HepG2 (cell line): Measurements from ENCODE around the gene KRTAP5-4. TPM values are rescaled to one million over a fixed set of nuclear protein-coding genes. Genes with fewer than 3 reads are reported as not detected.
A peak's percentile ranks its signal among the peaks of the same experiment; 100 is the strongest.

ENCODE experiments used
- CBX5 ChIP-seq: sonication (generic); formaldehyde crosslinking; IDR thresholded peaks from 2 replicates; pipeline ENCODE4 v1.4.0; 2020; ENCODE audit warnings: missing genetic modification reagents, borderline replicate concordance
- GABPB1 ChIP-seq: IDR thresholded peaks from 2 replicates; pipeline ENCODE4 v1.6.1; 2016; ENCODE audit warnings: mild to moderate bottlenecking, missing genetic modification reagents, moderate library complexity, missing compliant biosample characterization
- GPN1 ChIP-seq: sonication (generic); formaldehyde crosslinking; IDR thresholded peaks from 2 replicates; pipeline ENCODE4 v1.5.1; 2020; ENCODE audit warnings: missing genetic modification reagents, borderline replicate concordance
- HNRNPLL ChIP-seq: fragments of 200-400 bp; formaldehyde crosslinking; IDR thresholded peaks from 2 replicates; pipeline ENCODE4 v1.6.1; 2017; ENCODE audit warnings: mild to moderate bottlenecking, low read depth, low read length; ENCODE audit not compliant: poor library complexity, severe bottlenecking
- HOXA7 ChIP-seq: sonication (generic); formaldehyde crosslinking; IDR thresholded peaks from 2 replicates; pipeline ENCODE4 v1.8.1; 2022; ENCODE audit warnings: mild to moderate bottlenecking, missing genetic modification reagents, moderate library complexity
- NR1H2 ChIP-seq: sonication (generic); formaldehyde crosslinking; IDR thresholded peaks from 2 replicates; pipeline ENCODE4 v1.8.1; 2022; ENCODE audit warnings: low read depth, missing genetic modification reagents, borderline replicate concordance
- NRL ChIP-seq: sonication (generic); formaldehyde crosslinking; IDR thresholded peaks from 2 replicates; pipeline ENCODE4 v1.5.0; 2020; ENCODE audit warnings: missing genetic modification reagents, mild to moderate bottlenecking, moderate library complexity, borderline replicate concordance
- PAF1 ChIP-seq: IDR thresholded peaks from 2 replicates; pipeline ENCODE4 v1.6.1; 2016; ENCODE audit warnings: missing genetic modification reagents, missing compliant biosample characterization
- RBM39 ChIP-seq: fragments of 200-400 bp; formaldehyde crosslinking; IDR thresholded peaks from one replicate; pipeline ENCODE4 v1.6.1; 2018; ENCODE audit warnings: antibody characterized with exemption, mild to moderate bottlenecking, low read depth, low read length; ENCODE audit not compliant: poor library complexity, severe bottlenecking
- SNAPC4 ChIP-seq: sonication (generic); formaldehyde crosslinking; IDR thresholded peaks from 2 replicates; pipeline ENCODE4 v1.4.0; 2020; ENCODE audit warnings: mild to moderate bottlenecking, missing genetic modification reagents
- SNAPC5 ChIP-seq: sonication (generic); formaldehyde crosslinking; IDR thresholded peaks from 2 replicates; pipeline ENCODE4 v1.8.1; 2023; ENCODE audit warnings: mild to moderate bottlenecking, missing genetic modification reagents, borderline replicate concordance
- TERF1 ChIP-seq: sonication (generic); formaldehyde crosslinking; IDR thresholded peaks from 2 replicates; pipeline ENCODE4 v1.8.0; 2022; ENCODE audit warnings: mild to moderate bottlenecking, missing genetic modification reagents, moderate library complexity
- TFAP4 ChIP-seq: sonication (generic); IDR thresholded peaks from 2 replicates; pipeline ENCODE4 v1.6.1; 2016; ENCODE audit warnings: low read depth, borderline replicate concordance
- ZBTB7B ChIP-seq: sonication (generic); formaldehyde crosslinking; IDR thresholded peaks from 2 replicates; pipeline ENCODE4 v1.4.0; 2020; ENCODE audit warnings: missing genetic modification reagents
- ZEB1 ChIP-seq: IDR thresholded peaks from 2 replicates; pipeline ENCODE4 v1.6.1; 2012; ENCODE audit warnings: mild to moderate bottlenecking, low read depth, inconsistent platforms; ENCODE audit not compliant: insufficient replicate concordance
- ZFX ChIP-seq: sonication (generic); formaldehyde crosslinking; IDR thresholded peaks from 2 replicates; pipeline ENCODE4 v1.4.0; 2020; ENCODE audit warnings: mild to moderate bottlenecking, low read depth, missing genetic modification reagents, moderate library complexity
- ZNF143 ChIP-seq: sonication (generic); formaldehyde crosslinking; IDR thresholded peaks from 2 replicates; pipeline ENCODE4 v1.4.0; 2020; ENCODE audit warnings: missing genetic modification reagents
- ZNF503 ChIP-seq: sonication (generic); formaldehyde crosslinking; IDR thresholded peaks from 2 replicates; pipeline ENCODE4 v1.4.0; 2020; ENCODE audit warnings: missing genetic modification reagents
- ZNF563 ChIP-seq: sonication (generic); formaldehyde crosslinking; IDR thresholded peaks from 2 replicates; pipeline ENCODE4 v1.8.0; 2022; ENCODE audit warnings: mild to moderate bottlenecking, moderate library complexity, missing genetic modification reagents
- ZNF615 ChIP-seq: sonication (generic); formaldehyde crosslinking; IDR thresholded peaks from 2 replicates; pipeline ENCODE4 v1.5.0; 2020; ENCODE audit warnings: mild to moderate bottlenecking, missing genetic modification reagents, borderline replicate concordance
- ZNF644 ChIP-seq: IDR thresholded peaks from 2 replicates; pipeline ENCODE4 v1.6.1; 2016; ENCODE audit warnings: low read depth
- ZNF883 ChIP-seq: sonication (generic); formaldehyde crosslinking; IDR thresholded peaks from 2 replicates; pipeline ENCODE4 v1.5.1; 2020; ENCODE audit warnings: mild to moderate bottlenecking, missing genetic modification reagents; ENCODE audit errors: not compliant biosample characterization
- polyA plus RNA-seq, 8 experiments: library from polyadenylated mRNA; depleted of rRNA in 3 of 8; stranded (reverse) in 7 of 8; unstranded in 1 of 8; fragments of >200 nt; fragmentation: Illumina TruSeq in 4 of 8; extraction: Trizol in 4 of 8; gene quantifications; 2 replicates each; pipeline versions ENCODE4 v1.2.1 to v1.2.3, GENCODE V29; 2011 to 2016; ENCODE audit warnings: low read depth in 4 of 8, missing spikeins in 1 of 8, mixed read lengths in 1 of 8; ENCODE audit not compliant: insufficient read depth in 1 of 8
- total RNA-seq, 5 experiments: library from RNA; depleted of rRNA; stranded (reverse); fragments of >200 nt; fragmentation: Illumina TruSeq; extraction: Trizol; gene quantifications; 2 replicates each; pipeline ENCODE4 v1.2.3, GENCODE V29; 2016; ENCODE audit warnings: low read depth in 1 of 5

Gene KRTAP5-4
- total and polyA plus RNA-seq, 2 of the 13 experiments (the other 11 are each of a cell fraction or from before 2014, with no cell fraction given) = not detected

GRCh38 chr11:1573903-1574237 lies 48.1 kb downstream of the KRTAP5-4 start (continued):
- TF ChIP-seq SNAPC4 (no peak), ZNF883 (no peak), ZNF563 (CRISPR knock-in tag) (peak; percentile 42; the same call in 1 of the 2 replicates), CBX5 (CRISPR knock-in tag) (no peak), ZBTB7B (no peak; the same call in 1 of the 2 replicates), SNAPC5 (CRISPR knock-in tag) (no peak), TFAP4 (peak; percentile 36; the same call in 1 of the 2 replicates), ZEB1 (peak; percentile 61), GPN1 (no peak), ZNF143 (CRISPR knock-in tag) (no peak), NR1H2 (CRISPR knock-in tag) (no peak), ZNF615 (CRISPR knock-in tag) (no peak), PAF1 (CRISPR knock-in tag) (no peak), HOXA7 (CRISPR knock-in tag) (no peak), TERF1 (no peak), RBM39 (no peak), ZFX (0 out of 2 replicates have a peak, but pooled peaks have one; percentile 13), ZNF503 (CRISPR knock-in tag) (no peak), ZNF644 (CRISPR knock-in tag) (no peak), GABPB1 (CRISPR knock-in tag) (no peak), NRL (CRISPR knock-in tag) (0 out of 2 replicates have a peak, but pooled peaks have one; percentile 18), HNRNPLL (no peak)
